T-helper 2 cell (primary cell): ENCODE measurements around the gene RFC4.

ENCODE experiments used
- DNase-seq, 5 experiments: peaks; one replicate each; pipeline versions ENCODE4 v3.0.0 to v3.0.0-alpha.2; 2012 to 2022

RFC4 gene

GRCh38 chr3:186742618-186743380, 63.5 kb downstream of the RFC4 start:
- DNase-seq, result no peak
